Fibroblast of skin of left quadriceps (primary cell): Measurements from ENCODE around the gene TRIM38.
"Not testable (repeated sequence)": the region's sequence is repeated elsewhere in the genome, so short reads cannot be mapped to it uniquely, and the experiment has no call there.

Experiments
- DNase-seq, 2 experiments: peaks; one replicate each; pipeline ENCODE4 v3.0.0-alpha.2; 2013; ENCODE audit warnings: low read depth in 2 of 2

The TRIM38 gene

GRCh38 chr6:25962149-25963127 lies at the start of gene TRIM38:
TRIM38 (plus strand) TSS chr6:25962802; CDS start chr6:25966523, 3,721 bp downstream.
- DNase-seq = peak; percentile 80 to 81

DNA sequence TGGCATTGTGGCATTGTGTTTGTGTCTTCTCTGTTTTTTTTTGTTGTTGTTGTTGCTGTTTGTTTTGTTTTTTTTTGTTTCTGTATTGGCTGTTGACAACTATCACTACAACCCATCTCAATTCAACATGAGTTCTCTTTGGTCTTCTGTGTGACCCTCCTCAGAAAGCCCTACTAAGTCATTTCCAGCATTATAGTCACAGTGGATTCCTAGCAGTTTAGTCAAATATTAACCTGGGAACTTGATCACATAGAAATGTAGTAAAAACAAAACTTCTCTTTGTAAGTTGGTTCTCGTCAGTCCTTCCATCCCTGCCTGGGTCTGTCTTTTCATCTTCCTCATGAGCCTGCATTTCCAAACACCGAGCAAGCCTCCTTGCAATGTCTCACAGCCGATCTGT lies 48.9 kb upstream of the TRIM38 start:
- DNase-seq = no peak

- no peak for DNase-seq
Measured at GRCh38 chr6:25916330-25916729, 46.3 kb upstream of the TRIM38 start.

- no peak for DNase-seq
Measured at GRCh38 chr6:25916789-25917490, 45.7 kb upstream of the TRIM38 start.

GRCh38 chr6:25918083-25918683 lies 44.4 kb upstream of the TRIM38 start:
- no peak for DNase-seq

- DNase-seq = no peak
Measured at GRCh38 chr6:25919657-25920056, 42.9 kb upstream of the TRIM38 start.

GRCh38 chr6:25921525-25922203 lies 40.9 kb upstream of the TRIM38 start:
- no peak for DNase-seq

- no peak for DNase-seq
Measured at GRCh38 chr6:25922301-25922700, 40.3 kb upstream of the TRIM38 start.

DNA sequence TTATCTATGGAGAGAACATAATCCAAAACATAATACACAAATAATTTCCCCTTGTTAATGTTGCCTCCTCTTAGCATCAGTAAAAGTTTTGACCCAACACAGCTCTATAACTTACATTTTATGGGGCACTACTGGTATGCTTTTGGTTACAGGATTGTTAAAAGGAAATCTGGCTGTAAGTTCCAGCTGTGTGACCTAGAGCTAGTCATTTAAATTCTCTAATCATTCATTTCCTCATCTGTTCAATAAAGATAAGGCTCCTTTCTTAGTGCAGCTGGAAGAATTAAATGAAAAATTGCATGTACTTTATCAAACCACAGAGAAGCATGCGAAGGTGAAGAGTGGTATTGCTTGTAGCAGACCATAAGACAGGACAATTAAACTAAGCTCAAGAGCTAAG lies 36.7 kb upstream of the TRIM38 start:
- no peak for DNase-seq

- DNase-seq = no peak
Measured at GRCh38 chr6:25927178-25927577, 35.4 kb upstream of the TRIM38 start.

GRCh38 chr6:25927756-25928216 lies 34.8 kb upstream of the TRIM38 start:
- DNase-seq = no peak

DNA sequence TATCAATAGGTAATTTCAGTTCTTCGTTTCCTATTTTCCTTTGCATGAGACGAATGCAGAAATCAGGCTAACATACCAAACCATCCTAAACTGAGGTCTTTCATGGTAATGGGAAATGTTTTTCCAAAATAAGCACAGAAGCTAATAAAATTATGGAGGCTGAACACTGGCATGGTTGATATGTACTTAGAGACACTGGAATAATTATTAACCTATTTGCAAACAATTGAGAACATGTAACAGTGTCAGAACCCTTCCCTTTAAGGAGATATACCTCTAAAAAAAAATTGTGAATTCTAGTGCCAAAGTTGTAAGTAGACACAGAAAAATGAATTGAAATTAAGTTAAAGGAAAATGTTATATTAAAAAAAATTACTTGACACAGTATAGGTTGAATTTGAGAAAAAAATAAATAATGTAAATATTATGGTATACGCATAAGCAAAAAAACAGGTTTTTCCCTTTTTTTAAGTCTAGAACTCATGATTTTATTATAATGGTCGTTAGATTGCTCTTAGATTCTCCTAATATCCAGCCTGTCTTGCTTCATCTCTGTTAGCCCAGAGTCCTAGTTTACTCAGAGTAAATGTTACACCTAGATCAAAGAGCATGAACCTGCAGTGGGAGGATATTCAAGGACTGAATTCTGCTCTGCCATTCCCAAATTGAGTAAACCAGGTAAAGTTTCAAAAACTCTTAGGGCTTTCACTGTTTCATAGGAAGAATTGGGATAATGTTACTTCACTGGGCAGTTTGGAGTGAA lies 33.9 kb upstream of the TRIM38 start:
- no peak for DNase-seq

GRCh38 chr6:25929785-25930184 lies 32.8 kb upstream of the TRIM38 start:
- DNase-seq = not testable (repeated sequence)

GRCh38 chr6:25930532-25931410 lies 31.8 kb upstream of the TRIM38 start, which contains the start of gene SLC17A2:
SLC17A2 (minus strand) TSS chr6:25930691; CDS start chr6:25925796, 4,895 bp downstream.
- DNase-seq = no peak

DNA sequence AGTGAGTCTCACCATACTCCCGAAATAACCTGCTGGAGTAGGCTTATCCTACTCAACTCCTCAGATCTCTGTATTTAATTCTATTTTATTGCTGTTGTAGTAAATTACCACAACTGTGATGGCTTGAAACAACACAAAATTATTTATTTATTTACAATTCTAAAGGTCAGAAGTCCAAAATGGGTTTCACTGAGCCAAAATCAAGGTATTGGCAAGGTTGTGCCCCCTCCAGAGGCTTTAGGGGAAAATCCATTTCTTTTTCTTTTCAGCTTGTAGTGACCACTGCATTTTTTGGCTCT lies 31.2 kb upstream of the TRIM38 start:
- DNase-seq = no peak

DNA sequence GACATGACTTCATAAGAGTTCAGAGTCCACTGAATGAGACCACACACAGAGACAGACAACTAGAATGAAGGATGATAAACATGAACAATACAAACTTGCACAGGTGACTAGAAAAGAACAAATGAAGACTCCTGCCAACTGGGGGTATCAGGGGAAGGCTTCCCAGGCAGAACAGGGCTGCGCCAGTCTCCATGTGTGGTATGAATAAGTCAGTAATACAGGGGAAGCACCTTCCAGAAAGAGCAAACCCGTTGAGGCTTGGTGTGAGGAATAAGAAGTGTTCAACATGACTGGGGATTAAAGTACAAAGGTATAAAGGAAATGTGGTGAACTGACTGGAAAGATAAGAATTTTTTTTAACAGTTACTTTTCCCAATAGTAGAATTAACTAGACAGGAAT lies 28.4 kb upstream of the TRIM38 start:
- DNase-seq = no peak

DNA sequence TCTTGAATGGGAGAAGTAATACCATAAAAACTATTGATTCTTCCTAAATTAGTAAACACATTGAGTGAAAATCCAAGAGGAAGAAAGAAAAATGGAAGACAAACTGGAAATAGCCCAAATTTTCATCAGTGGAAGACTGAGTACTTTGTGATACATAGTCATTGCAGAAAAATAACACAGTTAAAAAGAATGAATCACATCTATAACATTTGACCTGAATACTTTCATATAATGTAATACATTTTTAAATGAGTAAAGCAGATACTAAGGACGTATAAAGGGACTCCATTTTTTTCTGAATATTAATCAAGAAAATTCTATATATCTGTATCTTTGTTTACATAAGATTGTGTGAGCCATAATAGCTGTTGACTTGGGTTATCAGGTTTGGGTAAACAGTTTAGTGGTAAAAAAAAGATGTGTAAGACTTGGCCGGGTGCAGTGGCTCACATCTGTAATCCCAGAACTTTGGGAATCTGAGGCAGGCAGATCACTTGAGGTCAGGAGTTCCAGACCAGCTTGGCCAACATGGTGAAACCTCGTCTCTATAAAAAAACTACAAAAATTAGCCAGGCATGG lies 27.8 kb upstream of the TRIM38 start:
- no peak for DNase-seq

- DNase-seq = no peak
Measured at GRCh38 chr6:25935953-25936352, 26.6 kb upstream of the TRIM38 start.

DNA sequence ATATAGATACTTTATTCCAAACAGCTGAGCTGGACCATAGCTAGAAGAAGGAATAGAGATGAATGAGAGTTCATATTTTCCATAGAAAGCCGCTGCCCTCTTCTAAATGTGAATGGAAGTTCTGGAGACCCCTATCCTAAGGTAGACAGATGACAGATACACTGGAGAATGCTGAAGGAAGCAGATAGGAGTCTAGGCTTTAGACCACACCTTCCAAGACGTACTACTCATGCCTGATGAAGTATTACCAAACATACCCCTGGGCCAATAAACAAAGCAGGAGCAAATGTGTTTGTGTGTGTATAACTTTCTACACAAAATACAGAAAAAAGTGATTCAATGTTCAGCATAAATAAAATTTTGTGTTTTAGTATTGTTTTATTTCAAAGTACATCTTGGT lies 23.0 kb upstream of the TRIM38 start:
- DNase-seq = no peak
